GM21825 (cell line): ENCODE measurements around the gene LIN28B.
"Not testable (repeated sequence)": the region's sequence is repeated elsewhere in the genome, so short reads cannot be mapped to it uniquely, and the experiment has no call there.

ENCODE experiments used
- ATAC-seq: cut with Tn5 transposase; IDR thresholded peaks from one replicate; pipeline ENCODE4 v1.9.1; 2021; ENCODE audit warnings: mild to moderate bottlenecking, moderate library complexity; ENCODE audit not compliant: unreplicated experiment

Gene LIN28B

DNA sequence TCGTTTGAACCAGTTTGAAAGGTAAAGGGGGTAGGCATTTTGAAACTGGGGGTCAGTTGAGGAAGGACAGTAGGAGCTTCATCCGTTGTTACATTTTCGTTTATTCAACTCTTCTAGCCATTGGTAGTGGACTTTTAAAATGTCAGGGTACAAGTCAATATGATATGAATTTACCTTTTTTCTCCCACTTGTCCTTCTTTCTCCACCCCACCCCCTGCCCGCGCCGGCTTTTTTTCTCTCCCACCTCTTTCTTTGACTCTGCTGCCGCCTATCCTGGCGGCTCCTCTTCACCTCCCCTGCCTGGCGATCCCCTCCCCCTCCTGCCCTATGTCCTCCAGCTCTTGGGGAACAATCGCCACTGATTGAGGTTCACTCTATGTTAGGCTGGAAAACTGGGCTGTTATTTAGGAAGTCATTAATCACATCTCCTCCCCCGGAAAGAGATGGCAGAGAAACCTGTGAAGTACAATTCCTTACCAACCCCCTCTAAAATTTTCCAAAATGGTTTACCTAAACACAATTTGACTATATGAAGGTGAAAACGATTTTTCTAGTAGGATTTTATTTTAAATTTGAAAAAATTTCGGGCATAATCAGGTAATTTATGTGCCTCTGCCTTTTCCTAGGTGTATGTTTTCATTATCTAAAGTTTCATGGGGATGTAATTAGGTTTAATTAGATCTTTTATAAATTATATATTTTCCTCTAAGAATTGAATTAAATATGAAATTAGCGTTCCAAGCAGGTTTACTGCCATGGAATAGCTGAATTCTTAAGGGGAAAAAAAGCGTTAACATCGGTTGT lies 778 bp upstream of the LIN28B start:
- no peak for ATAC-seq

DNA sequence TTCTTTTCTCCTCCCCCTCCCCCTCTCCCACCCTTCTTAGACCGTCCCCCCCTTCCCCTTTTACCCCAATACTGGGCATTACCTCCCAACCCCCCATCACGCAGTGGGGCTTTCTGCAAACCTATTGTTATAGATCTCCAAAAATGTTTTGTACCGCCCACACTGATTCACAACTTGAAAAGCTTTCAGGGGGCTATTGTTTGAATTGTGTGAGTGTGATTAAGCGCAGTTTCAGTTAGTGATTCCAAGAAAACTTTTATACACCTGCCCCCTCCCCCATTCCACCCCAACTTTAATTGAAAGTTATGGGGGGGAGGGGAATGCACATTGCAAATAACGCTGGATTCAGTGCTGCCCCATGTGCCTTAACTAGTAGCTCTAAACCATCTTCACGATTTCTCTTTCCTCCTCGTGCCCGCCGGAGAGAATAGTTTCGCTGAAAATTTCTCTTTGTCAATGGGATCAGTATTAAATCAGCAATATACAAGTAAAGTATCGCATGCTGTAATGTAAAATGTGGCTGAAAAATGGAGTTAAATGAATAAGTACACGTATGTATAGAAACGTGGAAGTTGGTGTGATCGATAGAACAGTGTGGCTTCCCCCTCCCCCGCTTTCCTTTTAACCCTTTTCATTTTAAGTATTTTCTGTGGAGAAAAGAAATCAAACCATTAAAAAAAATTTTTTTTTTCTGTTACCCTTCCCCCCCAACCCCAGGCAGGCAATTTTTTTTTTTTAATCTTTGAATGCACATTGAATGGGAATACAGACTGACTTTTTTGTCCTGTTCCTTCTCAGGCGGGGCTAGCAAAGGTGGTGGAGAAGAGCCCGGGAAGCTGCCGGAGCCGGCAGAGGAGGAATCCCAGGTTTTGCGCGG lies 632 bp downstream of the LIN28B start:
- ATAC-seq: no peak

DNA sequence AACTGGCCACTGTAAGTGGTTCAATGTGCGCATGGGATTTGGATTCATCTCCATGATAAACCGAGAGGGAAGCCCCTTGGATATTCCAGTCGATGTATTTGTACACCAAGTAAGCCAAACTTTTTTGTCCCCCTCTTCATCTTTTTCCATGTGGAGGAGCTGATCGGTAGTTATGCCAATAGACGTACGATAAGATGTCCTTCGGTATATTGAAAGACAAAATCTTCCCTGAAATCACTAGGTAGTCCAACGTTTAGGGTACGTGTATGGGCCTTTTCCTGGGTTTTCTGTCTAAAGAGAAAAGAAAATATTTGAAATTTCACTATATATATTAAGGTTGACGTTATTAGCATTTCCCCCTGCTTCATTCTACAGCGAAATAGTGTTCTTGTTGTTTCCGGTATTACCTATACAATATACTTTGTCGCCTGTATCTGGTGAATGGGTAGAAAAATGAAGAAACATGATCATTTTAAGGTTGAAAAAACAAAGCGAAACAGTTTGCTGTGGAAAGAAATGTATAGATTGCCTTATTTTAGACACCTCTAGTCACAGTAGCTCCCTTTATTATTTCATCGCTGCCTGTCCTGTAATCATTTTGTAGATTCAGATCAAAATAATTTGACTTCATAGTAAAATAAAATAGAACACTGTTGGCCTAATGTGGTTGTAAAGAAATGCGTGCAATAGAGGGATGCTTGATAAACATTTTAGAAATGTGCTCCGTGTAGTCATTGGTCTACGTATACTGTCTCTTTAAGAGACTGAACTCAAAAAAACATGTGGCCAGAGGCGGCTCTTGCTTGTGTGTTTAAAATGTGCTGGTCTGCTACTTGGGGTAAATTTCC lies 1.5 kb downstream of the LIN28B start:
- no peak for ATAC-seq

DNA sequence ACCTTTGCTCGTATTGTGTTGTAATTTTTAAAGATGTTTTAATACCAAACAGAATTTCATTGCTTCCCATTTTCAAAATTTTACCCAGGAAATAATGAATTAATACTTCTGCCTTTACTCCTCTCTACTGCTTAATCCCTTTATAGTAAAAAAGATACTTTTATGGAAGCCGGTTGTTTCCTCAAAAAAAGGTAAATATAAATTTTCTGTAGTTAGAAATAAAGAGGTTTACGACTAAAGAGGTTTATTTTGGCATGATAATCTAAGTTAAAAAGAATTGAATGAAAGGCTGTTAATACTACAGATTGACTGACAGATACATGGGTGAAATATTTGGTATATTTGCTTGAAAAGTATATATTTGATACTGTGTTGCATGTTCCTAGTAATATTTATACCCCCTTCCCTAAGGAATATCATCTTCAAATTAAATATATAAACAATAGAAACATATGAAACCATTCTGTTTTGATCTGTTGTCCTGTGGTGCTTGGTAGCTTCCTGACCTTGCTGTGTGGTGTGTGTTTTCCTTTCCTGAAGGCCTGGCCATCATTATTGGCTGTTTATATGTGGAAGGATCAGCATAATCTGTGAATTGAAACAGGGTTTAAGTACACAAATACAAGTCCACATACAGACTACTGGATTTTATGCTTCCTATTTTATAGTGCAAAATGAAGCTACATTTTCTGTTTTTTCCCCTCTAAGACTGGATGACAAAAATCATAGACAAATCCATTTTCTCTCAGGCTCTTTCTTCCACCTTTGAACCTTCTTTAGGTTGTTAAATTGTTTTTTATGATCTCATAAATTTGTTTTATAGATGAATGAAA lies 2.3 kb downstream of the LIN28B start:
- ATAC-seq: no peak

DNA sequence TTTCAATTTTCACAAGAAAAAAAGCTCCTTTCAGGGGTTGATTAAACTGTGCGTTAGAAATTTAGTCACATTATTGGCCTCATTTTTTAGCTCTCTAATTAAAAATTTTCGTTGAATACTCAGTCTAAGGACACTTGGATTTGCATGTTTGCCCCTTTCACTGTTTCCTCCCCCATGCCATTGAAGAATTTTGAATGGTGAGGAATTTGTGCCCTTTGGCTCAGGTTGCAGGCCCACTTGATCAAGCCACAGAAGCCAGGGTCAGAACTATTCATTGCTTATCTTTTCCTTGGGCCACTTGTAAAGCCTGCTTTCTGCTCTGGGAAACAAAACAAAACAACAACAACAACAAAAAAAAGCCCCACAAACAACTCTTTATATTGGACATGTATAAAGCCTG lies 12.2 kb downstream of the LIN28B start:
- no peak for ATAC-seq

DNA sequence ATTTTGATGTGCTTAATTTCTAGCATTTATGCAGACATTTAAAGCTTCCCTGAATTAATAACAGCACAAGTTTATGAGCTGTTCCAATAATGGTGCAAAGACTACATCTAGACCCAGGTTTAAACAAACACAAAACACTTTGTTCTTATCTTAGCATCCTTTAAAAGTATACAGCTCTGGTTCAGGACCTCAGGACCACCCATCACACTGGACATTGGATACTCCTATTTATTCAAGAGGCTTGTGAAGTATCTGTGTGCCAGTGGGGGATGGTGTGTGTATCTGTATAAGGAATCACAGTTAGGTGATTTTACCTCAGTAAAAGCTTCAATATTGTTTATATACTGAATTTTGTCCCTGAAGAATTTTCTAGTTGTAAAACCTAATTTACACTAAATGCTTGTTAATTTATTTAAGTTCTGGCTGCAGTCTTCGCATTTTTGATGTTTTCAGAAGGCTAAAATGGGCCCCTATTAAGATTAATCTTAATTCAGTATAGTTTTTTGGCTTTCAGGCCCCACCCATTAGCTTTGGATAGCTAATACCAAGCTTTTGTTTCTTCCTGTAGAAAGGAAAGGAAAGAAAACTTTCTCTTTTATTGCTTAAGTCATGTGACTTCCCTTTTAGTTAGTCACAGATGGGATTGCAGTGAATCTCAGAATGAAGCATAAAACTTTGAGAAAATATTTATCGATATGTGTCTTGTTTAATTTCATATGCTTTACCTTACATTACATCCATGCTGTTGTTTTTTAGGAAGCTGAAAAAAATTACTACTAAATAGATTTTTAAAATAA lies 13.1 kb downstream of the LIN28B start:
- no peak for ATAC-seq

DNA sequence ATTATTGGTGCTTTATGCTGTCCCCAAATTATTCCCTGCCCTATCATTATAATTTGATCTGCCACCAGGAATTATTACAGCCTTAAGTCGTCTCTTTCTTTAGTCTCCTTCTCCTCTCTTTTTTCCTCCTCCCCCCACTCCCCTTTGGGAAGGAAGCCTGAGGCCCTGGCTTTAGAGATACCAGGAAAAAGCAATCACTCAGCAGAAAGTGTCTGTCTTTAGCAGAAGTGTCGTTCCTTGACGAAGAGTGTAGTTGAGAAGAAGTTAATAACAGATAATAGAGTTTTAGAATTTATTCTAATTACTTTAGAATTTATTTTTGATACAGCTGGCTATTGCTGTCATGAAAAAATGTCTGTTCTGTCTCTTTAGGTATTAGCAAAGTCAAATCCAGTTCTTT lies 16.5 kb downstream of the LIN28B start:
- ATAC-seq: no peak

DNA sequence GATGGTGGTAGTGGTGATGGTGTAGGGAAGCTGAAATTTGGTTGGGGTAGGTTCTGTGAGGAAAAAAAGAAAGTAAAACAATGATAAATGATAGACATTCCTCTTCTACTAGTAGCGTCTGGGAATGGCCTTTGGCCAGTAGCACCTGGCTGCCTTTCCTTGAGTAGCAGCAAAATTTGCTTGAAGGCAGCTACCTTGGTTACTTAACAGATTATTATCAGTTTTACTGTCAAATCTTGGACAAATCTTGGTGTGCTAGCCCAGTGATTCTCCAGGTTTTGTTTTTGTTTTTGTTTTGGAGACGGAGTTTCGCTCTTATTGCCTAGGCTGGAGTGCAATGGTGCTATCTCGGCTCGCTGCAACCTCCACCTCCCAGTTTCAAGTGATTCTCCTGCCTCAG lies 26.4 kb downstream of the LIN28B start:
- ATAC-seq: no peak

DNA sequence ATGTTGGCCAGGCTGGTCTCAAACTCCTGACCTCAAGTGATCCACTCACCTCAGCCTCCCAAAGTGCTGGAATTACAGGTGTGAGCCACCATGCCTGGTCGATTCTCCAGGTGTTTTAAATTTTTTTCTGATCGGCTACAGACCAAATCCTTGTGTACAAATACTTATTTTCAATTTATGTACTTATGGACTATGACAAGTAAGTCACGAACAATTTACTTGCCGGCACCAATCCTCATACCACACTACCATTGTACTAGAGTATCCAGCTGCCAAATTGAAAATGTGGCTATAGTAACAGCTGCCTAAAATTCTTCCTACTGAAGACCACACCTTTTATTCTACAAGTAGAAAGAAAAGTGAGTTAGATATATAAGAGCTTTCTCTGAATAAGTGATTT lies 26.9 kb downstream of the LIN28B start:
- ATAC-seq: no peak

DNA sequence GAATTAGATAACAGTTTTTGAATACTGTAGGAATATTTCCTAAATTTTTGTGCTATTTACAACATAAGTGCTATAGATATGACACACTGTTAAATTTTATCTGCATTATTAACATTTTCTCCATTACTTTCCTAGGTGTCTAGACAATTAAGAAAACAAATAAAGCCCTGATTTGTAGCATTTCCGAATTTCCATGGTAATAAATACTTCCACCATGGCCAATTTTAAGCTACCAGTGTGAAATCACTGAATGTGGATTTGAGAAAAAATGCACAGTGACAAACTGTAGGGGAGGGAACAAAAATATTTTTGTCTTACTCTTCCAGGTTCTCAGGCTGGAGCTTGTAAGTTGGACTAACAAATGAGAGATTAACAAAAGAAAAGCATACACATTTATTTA lies 27.9 kb downstream of the LIN28B start:
- no peak for ATAC-seq

DNA sequence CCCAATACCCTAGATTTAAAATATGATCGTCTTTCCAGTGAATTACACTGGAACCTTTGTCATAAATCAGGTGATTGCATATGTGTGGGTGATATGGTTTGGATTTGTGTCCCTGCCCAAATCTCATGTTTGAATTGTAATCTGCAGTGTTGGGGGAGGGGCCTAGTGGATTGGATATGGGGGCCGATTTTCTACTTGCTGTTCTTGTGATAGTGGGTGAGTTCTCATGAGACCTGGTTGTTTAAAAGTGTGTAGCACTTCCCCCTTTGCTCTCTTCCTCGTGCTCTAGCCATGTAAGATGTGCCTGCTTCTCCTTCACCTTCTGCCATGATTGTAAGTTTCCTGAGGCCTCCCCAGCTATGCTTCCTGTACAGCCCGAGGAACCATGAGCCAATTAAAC lies 29.0 kb downstream of the LIN28B start:
- ATAC-seq: not testable (repeated sequence)

DNA sequence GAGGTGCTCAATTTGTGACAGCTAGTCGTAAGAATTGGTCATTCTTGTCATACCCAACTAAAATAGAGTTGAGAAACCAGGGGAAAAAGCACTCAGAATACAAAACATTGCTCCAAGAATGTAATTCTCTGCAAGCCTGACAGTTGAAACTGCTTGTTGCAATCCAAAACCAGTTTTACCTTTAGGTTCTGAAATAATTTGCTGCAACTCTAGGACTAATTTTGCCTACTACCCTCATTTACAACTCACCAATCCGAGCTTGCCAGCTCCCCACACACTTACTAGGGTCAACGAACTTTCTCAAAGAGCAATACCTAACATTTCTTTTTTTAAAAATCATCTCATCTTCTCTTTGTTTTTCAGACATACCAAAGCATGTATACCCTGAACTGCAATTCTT lies 29.7 kb downstream of the LIN28B start:
- no peak for ATAC-seq

DNA sequence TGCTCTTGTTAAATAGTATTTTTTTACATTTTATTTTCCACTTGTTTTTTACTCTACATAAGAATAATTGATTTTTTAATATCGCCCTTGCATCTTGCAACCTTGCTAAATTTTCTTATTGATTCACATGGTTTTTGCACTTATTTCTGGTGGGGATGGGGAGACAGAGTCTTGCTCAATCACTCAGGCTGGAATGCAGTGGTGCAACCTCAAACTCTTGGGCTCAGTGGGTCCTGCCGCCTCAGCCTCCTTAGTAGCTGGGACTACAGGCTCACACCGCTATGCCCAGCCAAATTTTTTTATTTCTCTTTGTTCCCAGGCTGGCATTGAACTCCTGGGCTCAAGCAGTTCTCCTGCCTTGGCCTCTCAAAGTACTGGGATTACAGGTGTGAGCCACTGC lies 30.3 kb downstream of the LIN28B start:
- ATAC-seq: no peak

DNA sequence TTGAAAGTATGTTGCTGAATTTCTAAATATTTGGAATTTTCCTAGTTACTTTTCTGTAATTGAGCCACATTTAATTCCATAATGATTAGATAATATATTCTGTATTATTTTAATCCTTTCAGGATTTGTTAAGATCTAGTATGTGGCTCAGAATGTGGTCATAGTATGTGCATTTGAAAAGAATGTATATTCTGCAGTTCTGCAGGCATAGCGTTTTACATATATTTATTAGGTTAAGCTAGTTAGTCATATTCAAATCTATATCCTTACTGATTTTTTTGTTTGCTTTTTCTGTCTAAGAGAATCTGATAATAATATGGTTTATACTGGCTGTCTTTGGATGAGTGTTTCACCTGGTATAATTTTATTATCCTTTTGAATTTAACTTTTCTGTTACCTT lies 33.2 kb downstream of the LIN28B start:
- no peak for ATAC-seq

DNA sequence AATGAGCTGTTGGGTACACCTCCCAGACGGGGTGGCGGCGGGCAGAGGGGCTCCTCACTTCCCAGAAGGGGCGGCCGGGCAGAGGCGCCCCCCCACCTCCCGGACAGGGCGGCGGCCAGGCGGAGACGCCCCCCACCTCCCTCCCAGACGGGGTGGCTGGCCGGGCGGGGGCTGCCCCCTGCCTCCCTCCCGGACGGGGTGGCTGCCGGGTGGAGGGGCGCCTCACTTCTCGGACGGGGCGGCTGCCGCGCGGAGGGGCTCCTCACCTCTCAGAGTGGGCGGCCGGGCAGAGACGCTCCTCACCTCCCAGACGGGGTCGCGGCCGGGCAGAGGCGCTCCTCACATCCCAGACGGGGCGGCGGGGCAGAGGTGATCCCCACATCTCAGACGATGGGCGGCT lies 34.2 kb downstream of the LIN28B start:
- ATAC-seq: not testable (repeated sequence)

DNA sequence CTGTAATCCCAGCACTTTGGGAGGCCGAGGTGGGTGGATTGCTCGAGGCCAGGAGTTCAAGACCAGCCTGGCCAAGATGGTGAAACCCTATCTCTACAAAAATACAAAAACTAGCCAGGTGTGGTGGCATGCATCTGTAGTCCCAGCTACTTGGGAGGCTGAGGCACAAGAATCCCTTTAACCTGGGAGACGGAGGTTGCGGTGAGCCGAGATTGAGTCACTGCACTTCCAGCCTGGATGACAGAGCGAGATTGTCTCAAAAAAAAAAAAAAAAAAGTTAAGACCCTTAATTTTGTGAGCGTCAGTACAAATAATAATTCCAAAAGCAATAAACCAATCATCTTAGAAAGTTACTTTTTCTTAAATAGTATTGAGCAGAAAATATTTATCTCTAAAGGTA lies 36.7 kb downstream of the LIN28B start:
- ATAC-seq: not testable (repeated sequence)

DNA sequence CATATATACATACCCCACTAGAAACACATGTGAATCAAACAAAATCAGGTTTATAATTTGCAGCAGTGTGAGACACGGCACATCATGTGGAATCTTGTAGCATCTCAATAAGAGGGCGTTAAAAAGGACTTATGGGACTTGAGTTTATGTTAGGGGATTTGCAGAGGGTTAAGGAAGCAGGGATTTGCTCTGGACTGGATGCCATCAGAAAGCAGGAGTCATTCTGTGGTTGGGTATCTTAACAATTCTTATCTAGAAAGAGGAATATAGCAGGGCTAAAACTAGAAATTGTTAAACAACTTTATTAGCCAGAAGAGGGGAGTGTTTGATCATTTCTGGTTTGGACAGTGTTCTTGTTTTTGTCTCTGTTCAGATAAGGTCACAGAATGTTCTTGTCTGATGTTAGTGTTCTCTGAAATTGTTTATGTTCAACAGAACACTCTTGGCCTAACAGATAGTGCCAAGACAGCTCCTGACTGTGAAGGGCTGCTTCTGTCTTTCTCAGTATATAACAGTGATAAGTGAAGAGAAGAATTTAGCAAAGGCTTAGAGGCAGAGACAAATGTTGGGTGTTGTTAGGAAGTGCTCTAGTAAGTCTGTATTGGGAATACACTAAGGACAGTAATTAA lies 39.2 kb downstream of the LIN28B start:
- ATAC-seq: no peak

DNA sequence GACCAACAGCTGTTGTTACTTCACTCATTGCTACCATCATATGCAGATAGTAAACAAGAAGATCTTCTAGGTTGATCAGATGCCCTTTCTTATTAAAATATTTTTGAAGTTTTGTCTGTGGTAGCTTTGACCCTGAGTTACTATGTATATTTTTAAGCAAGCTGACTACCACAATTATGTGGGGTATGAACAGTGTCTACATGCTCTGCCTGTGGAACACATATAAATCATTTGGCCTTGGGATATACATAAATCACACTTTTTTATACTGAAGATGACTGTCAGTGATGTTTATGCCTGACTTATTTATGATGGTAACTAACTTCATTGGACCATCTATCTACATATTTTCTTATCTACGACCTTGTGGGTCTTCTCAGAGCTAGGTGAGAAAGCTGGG lies 44.2 kb downstream of the LIN28B start:
- ATAC-seq: no peak

DNA sequence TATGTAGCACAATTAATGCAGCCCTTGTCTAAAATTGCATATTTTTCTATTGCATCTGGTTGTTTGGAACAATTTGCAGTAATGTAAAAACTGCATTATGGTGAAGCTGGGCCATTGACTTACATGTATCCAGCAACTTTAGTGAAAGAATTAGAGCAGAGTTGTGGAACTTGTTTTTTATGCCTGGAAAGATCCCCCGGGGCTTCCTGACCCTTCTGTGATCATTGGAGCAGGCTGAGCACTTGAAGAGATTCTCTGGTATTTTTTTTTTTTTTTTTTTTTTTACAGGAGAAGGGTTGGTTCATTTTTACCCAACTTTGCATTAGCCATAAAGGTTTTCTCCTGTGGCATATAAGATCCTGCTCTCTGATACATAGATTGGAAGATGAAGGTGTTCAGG lies 45.0 kb downstream of the LIN28B start:
- no peak for ATAC-seq
